ENCODE data around the gene MYO18B. TPM values are rescaled to one million over a fixed set of nuclear protein-coding genes. Genes with fewer than 3 reads are reported as not detected.
"Not testable (repeated sequence)": the region's sequence is repeated elsewhere in the genome, so short reads cannot be mapped to it uniquely, and the experiment has no call there.

The MYO18B gene
- total RNA-seq, 2 experiments from 2014 or later = 0.11 to 0.22 TPM

DNA sequence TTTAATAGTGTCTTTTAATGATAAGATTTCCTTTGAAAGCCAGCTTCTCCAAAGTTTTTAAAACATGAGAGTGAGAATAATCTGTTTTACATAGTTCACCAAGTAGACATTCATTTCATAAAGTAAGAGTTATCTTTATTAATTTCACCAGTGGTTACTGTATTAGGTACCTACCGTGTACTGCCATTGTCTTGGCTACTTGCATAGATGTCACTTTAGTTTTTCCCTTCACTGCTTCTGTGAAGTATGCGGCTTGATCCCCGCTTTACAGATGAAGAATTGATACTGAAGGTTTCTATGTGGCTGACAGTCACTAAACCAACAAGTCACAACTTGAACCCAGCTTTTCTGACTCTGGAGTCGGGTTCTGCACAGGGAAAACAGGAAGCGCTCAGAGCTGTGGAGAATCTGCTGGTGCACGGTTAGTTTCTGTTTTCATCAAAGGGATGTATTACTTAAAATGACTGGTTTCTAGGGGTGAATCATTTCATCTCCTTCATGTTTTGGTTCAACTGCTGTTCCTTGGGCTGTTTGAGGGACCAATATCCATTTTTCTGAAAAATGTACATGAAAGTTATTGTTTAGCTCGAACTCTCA is 39.3 kb upstream of the MYO18B start:
- Mint-ChIP-seq H3K36me3 (ENCODE audit: low read depth) (no peaks in the 10 kb centered on the region), H3K4me1 (ENCODE audit: low read depth) (no peaks in the 10 kb centered on the region), H3K9me3 (no peaks in the 10 kb centered on the region), H3K27ac (no peak overlapping the region), H3K4me3 (no peak overlapping the region), H3K27me3 (no peaks in the 10 kb centered on the region)
- ATAC-seq (ENCODE audit: poor library complexity) (no peak), DNase-seq (peak in 1 of 14 experiments; percentile 5)
- no peak for TF ChIP-seq CTCF (IDR thresholded peaks at IDR 0.05)
- Histone ChIP-seq H3K27me3 (ENCODE audit: control insufficient read depth in 1 of 2, insufficient read depth in 2 of 2, low read length in 2 of 2) (no peaks in the 10 kb centered on the region), H3K27ac (ENCODE audit: low read depth in 1 of 2, low read length in 2 of 2) (no peak overlapping the region), H3K9me3 (ENCODE audit: control insufficient read depth in 1 of 2, insufficient read depth in 1 of 2, low read length in 2 of 2) (no peaks in the 10 kb centered on the region), H3K4me3 (ENCODE audit: low read length) (no peak overlapping the region), H3K4me1 (ENCODE audit: insufficient read depth, low read length) (no peaks in the 10 kb centered on the region), H3K36me3 (ENCODE audit: insufficient read depth, low read length) (no peaks in the 10 kb centered on the region)
- CTCF ChIA-PET = interaction anchor here (1.0 kb wide), 1 partner anchor 34 kb away, joined by 3 read pairs; no protein-coding TSS in a partner anchor
- POLR2A ChIA-PET = no interaction called here
- intact Hi-C loops (cut with DNase I, micrococcal nuclease) = loop anchor here (2.0 to 10.0 kb wide), 4 partner anchors 240 to 338 kb away; no protein-coding TSS in a partner anchor

GRCh38 chr22:25704701-25705100 is 37.3 kb upstream of the MYO18B start:
- no peaks in the 10 kb centered on the region for H3K36me3 ChIP-seq (ENCODE audit: insufficient read depth, low read length)
- Mint-ChIP-seq H3K9me3 (no peaks in the 10 kb centered on the region), H3K27me3 (no peaks in the 10 kb centered on the region), H3K27ac (no peak overlapping the region), H3K4me1 (ENCODE audit: low read depth) (no peaks in the 10 kb centered on the region), H3K4me3 (no peak overlapping the region), H3K36me3 (ENCODE audit: low read depth) (no peaks in the 10 kb centered on the region)
- POLR2A ChIA-PET = no interaction called here
- no peak overlapping the region for H3K4me3 ChIP-seq (ENCODE audit: low read length)
- intact Hi-C loops (cut with DNase I, micrococcal nuclease) = loop anchor here in 1 of 2 experiments (5.0 to 10.0 kb wide), 2 partner anchors 257 to 340 kb away; no protein-coding TSS in a partner anchor
- no peak overlapping the region for H3K27ac ChIP-seq (ENCODE audit: low read depth in 1 of 2, low read length in 2 of 2)
- DNase-seq = no peak
- CTCF ChIA-PET = no interaction called here
- no peaks in the 10 kb centered on the region for H3K4me1 ChIP-seq (ENCODE audit: insufficient read depth, low read length)
- H3K9me3 ChIP-seq (ENCODE audit: control insufficient read depth in 1 of 2, insufficient read depth in 1 of 2, low read length in 2 of 2) = no peaks in the 10 kb centered on the region
- no peaks in the 10 kb centered on the region for H3K27me3 ChIP-seq (ENCODE audit: control insufficient read depth in 1 of 2, insufficient read depth in 2 of 2, low read length in 2 of 2)
- no peak for ATAC-seq (ENCODE audit: poor library complexity)
- TF ChIP-seq CTCF (IDR thresholded peaks at IDR 0.05) = no peak

DNA sequence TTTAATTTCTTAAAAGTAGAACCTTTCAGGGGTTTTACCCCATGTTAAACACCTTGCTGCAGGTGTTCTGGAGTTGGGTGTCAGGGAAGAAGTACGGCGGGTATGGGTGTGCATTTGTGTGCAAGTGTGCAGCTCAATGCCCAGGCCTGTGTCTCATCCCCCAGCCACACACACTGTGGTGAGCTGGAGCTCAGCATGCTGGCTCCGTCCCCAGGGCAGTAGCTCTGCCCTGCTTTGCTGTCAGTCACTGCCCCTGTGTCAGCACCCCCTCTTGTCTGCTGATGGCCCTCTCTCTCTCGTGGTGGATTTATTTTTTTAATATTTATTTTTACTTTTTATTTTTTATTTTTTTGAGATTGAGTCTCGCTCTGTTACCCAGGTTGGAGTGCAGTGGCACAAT is 35.8 kb upstream of the MYO18B start:
- H3K4me3 Mint-ChIP-seq = no peak overlapping the region
- Histone ChIP-seq H3K4me1 (ENCODE audit: insufficient read depth, low read length) (no peaks in the 10 kb centered on the region), H3K4me3 (ENCODE audit: low read length) (no peak overlapping the region), H3K27me3 (ENCODE audit: control insufficient read depth in 1 of 2, insufficient read depth in 2 of 2, low read length in 2 of 2) (no peaks in the 10 kb centered on the region), H3K9me3 (ENCODE audit: control insufficient read depth in 1 of 2, insufficient read depth in 1 of 2, low read length in 2 of 2) (no peaks in the 10 kb centered on the region), H3K27ac (ENCODE audit: low read depth in 1 of 2, low read length in 2 of 2) (no peak overlapping the region), H3K36me3 (ENCODE audit: insufficient read depth, low read length) (no peaks in the 10 kb centered on the region)
- POLR2A ChIA-PET = no interaction called here
- no peaks in the 10 kb centered on the region for H3K36me3 Mint-ChIP-seq (ENCODE audit: low read depth)
- DNase-seq (no peak), ATAC-seq (ENCODE audit: poor library complexity) (no peak)
- TF ChIP-seq CTCF (IDR thresholded peaks at IDR 0.05) = no peak
- no peak overlapping the region for H3K27ac Mint-ChIP-seq
- no peaks in the 10 kb centered on the region for H3K9me3 Mint-ChIP-seq
- no peaks in the 10 kb centered on the region for H3K27me3 Mint-ChIP-seq
- intact Hi-C loops (cut with DNase I, micrococcal nuclease) = loop anchor here in 1 of 2 experiments (10.0 kb wide), 1 partner anchor 341 kb away; no protein-coding TSS in a partner anchor
- no peaks in the 10 kb centered on the region for H3K4me1 Mint-ChIP-seq (ENCODE audit: low read depth)
- CTCF ChIA-PET = no interaction called here

DNA sequence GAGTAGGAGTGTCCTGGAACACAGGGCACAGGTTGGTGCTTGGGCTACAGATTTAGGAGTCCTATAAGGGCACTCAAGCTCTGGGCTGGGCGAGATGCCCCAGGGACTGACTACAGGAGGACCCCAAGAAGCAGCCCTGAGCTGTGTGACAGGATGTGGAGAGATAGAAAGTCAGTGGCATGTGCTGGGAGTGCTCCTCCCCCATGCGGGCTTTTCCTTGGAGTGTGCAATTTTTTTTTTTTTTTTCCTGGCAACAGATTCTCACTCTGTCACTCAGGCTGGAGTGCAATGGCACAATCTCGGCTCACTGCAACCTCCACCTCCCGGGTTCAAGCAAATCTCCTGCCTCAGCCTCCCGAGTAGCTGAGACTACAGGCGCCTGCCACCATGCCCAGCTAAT is 33.6 kb upstream of the MYO18B start:
- DNase-seq; H3K9me3 ChIP-seq (ENCODE audit: control insufficient read depth in 1 of 2, insufficient read depth in 1 of 2, low read length in 2 of 2); H3K4me1 Mint-ChIP-seq (ENCODE audit: low read depth); H3K36me3 ChIP-seq (ENCODE audit: insufficient read depth, low read length); H3K27ac ChIP-seq (ENCODE audit: low read depth in 1 of 2, low read length in 2 of 2); H3K36me3 Mint-ChIP-seq (ENCODE audit: low read depth); H3K27me3 Mint-ChIP-seq; CTCF ChIA-PET; H3K27ac Mint-ChIP-seq; H3K27me3 ChIP-seq (ENCODE audit: control insufficient read depth in 1 of 2, insufficient read depth in 2 of 2, low read length in 2 of 2); H3K4me1 ChIP-seq (ENCODE audit: insufficient read depth, low read length); ATAC-seq (ENCODE audit: poor library complexity); H3K4me3 ChIP-seq (ENCODE audit: low read length); H3K4me3 Mint-ChIP-seq; POLR2A ChIA-PET; H3K9me3 Mint-ChIP-seq: not testable (repeated sequence)
- intact Hi-C loops (cut with DNase I, micrococcal nuclease) = loop anchor here in 1 of 2 experiments (10.0 kb wide), 1 partner anchor 344 kb away; no protein-coding TSS in a partner anchor

Data from CD4-positive, alpha-beta T cell (primary cell).